ENCODE measurements around the gene MMP23B. TPM values are rescaled to one million over a fixed set of nuclear protein-coding genes. Genes with fewer than 3 reads are reported as not detected.

Gene MMP23B
- total and polyA plus RNA-seq, 10 of the 15 experiments (the other 5 are each of a cell fraction or from before 2014, with no cell fraction given): 0.25 to 0.76 (median 0.34) TPM; not detected in 4

DNA sequence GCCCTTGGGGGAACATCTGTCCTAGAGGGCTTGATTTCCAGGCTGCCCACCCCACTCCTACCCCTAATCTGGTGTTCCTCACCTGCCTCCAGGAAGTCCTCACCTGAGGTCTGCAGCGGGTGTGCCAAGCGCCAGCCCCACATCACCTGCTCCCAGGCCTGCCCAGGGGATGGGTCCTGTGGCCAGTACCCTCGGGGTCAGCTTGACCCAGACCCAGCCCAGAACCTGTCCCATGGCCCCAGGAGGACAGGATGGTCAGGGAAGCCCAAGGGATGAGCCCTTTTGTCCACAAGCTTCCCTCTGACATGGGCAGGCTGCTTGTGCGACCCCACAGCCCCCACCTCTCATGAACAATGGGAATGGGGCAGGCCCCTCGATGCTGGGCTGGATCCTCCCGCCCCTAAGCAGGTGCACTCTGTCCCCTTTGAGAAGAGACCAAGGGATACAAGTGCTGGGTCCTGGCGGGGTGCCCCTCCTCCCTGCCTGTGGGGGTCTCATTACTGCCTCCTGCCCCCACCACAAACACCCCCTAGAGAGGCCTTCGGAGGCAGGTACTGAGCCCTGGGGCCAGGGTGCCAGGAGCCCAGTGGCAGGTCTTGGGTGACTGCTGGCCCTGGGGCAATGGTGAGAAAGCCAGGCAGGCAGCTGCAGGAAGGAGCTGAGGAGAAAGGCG is 13.4 kb upstream of the MMP23B start:
- CTCF ChIA-PET: no interaction called here
- H3K9ac ChIP-seq (ENCODE audit: control insufficient read depth, insufficient read depth, low read length): no peak overlapping the region

More for the DNA sequence above, 13.4 kb upstream of the MMP23B start:
- FAIRE-seq (no peak), ATAC-seq (no peak), DNase-seq (ENCODE audit: low read depth, low spot score) (no peak)
- intact Hi-C loops (cut with micrococcal nuclease; ENCODE audit: unreplicated experiment): loop anchor here (5.0 kb wide), 1 partner anchor 46 kb away; the partner anchor contains the start of gene SSU72
- no peak overlapping the region for H3K4me3 ChIP-seq
- peaks cover 0 to 2% of the 10 kb centered on the region in 2 experiments; a peak in 1 of 4 replicates for H3K36me3 ChIP-seq (ENCODE audit: control insufficient read depth in 2 of 2, insufficient read depth in 2 of 2, low read length in 1 of 2)
- no TSS peak for BruUV-seq (replicated peaks)
- no peak for TF ChIP-seq POLR2A (IDR thresholded peaks at IDR 0.05; ENCODE audit: low read depth, low read length)
- TF ChIP-seq, protein P1, sequence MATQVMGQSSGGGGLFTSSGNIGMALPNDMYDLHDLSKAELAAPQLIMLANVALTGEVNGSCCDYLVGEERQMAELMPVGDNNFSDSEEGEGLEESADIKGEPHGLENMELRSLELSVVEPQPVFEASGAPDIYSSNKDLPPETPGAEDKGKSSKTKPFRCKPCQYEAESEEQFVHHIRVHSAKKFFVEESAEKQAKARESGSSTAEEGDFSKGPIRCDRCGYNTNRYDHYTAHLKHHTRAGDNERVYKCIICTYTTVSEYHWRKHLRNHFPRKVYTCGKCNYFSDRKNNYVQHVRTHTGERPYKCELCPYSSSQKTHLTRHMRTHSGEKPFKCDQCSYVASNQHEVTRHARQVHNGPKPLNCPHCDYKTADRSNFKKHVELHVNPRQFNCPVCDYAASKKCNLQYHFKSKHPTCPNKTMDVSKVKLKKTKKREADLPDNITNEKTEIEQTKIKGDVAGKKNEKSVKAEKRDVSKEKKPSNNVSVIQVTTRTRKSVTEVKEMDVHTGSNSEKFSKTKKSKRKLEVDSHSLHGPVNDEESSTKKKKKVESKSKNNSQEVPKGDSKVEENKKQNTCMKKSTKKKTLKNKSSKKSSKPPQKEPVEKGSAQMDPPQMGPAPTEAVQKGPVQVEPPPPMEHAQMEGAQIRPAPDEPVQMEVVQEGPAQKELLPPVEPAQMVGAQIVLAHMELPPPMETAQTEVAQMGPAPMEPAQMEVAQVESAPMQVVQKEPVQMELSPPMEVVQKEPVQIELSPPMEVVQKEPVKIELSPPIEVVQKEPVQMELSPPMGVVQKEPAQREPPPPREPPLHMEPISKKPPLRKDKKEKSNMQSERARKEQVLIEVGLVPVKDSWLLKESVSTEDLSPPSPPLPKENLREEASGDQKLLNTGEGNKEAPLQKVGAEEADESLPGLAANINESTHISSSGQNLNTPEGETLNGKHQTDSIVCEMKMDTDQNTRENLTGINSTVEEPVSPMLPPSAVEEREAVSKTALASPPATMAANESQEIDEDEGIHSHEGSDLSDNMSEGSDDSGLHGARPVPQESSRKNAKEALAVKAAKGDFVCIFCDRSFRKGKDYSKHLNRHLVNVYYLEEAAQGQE (IDR thresholded peaks at IDR 0.05; ENCODE audit: low read depth, low read length): no peak
- TF ChIP-seq BACH1 (IDR thresholded peaks at IDR 0.05; ENCODE audit: borderline replicate concordance): no peak
- no peak for TF ChIP-seq ZNF384 (IDR thresholded peaks at IDR 0.05; ENCODE audit: borderline replicate concordance, low read depth, low read length)
- TF ChIP-seq BMI1 (IDR thresholded peaks at IDR 0.05; ENCODE audit: borderline replicate concordance): no peak
- no peak for TF ChIP-seq GATAD2B (conservative IDR thresholded peaks at IDR 0.05; ENCODE audit: low read depth)
- no peak for TF ChIP-seq RELA (IDR thresholded peaks at IDR 0.05; ENCODE audit: borderline replicate concordance, partially characterized antibody)
- no peak for TF ChIP-seq SUPT20H (IDR thresholded peaks at IDR 0.05; ENCODE audit: borderline replicate concordance, control insufficient read depth, low read depth, low read length)
- no peak for TF ChIP-seq MEF2B (IDR thresholded peaks at IDR 0.05; ENCODE audit: partially characterized antibody, poor library complexity, severe bottlenecking)
- no peak for TF ChIP-seq WRNIP1 (IDR thresholded peaks at IDR 0.05; ENCODE audit: borderline replicate concordance, low read depth, low read length)
- TF ChIP-seq, protein P2, sequence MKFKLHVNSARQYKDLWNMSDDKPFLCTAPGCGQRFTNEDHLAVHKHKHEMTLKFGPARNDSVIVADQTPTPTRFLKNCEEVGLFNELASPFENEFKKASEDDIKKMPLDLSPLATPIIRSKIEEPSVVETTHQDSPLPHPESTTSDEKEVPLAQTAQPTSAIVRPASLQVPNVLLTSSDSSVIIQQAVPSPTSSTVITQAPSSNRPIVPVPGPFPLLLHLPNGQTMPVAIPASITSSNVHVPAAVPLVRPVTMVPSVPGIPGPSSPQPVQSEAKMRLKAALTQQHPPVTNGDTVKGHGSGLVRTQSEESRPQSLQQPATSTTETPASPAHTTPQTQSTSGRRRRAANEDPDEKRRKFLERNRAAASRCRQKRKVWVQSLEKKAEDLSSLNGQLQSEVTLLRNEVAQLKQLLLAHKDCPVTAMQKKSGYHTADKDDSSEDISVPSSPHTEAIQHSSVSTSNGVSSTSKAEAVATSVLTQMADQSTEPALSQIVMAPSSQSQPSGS (IDR thresholded peaks at IDR 0.05; ENCODE audit: low read length): no peak
- no peak for TF ChIP-seq HDGF (IDR thresholded peaks at IDR 0.05)
- H2AFZ ChIP-seq (ENCODE audit: control insufficient read depth, low read depth, low read length): no peak overlapping the region
- 79% methylated on average over 9 of the region's 9 CpGs for whole genome bisulfite sequencing (ENCODE audit: insufficient coverage, insufficient replicate concordance, low lambda C conversion rate, missing lambda C conversion rate)
- no peaks in the 10 kb centered on the region for H3K9me3 ChIP-seq (replicated peaks; ENCODE audit: control insufficient read depth, insufficient read depth, low read length)
- POLR2A ChIA-PET: no interaction called here
- H3K79me2 ChIP-seq (ENCODE audit: control insufficient read depth, insufficient read depth, low read length): peaks cover 3% of the 10 kb centered on the region
- H3K4me1 ChIP-seq (ENCODE audit: control insufficient read depth, insufficient read depth, low read length): peaks cover 15% of the 10 kb centered on the region
- RAD21 ChIA-PET (ENCODE audit: unreplicated experiment): no interaction called here
- H3K27me3 ChIP-seq (replicated peaks in 1 of 2; ENCODE audit: control insufficient read depth in 2 of 2, insufficient read depth in 2 of 2, low read length in 1 of 2): no peaks in the 10 kb centered on the region; a peak in 1 of 4 replicates
- SMC1A ChIA-PET (ENCODE audit: uncharacterized antibody, unreplicated experiment): no interaction called here
- H3K4me2 ChIP-seq (ENCODE audit: control insufficient read depth, insufficient read depth): no peak overlapping the region
- H4K20me1 ChIP-seq (ENCODE audit: control insufficient read depth, insufficient read depth): 0 out of 2 replicates have a peak, but pooled peaks cover 3% of the 10 kb centered on the region
- H3K27ac ChIP-seq (ENCODE audit: control insufficient read depth, insufficient read depth): no peak overlapping the region
- in situ Hi-C loops (cut with MboI): no loop called here

Measured in GM12878 (cell line).